GM12864 (cell line): ENCODE results near the gene FMNL3.
"Not testable (repeated sequence)": the region's sequence is repeated elsewhere in the genome, so short reads cannot be mapped to it uniquely, and the experiment has no call there.

Experiments
- DNase-seq: peaks from one replicate; pipeline ENCODE4 v3.0.0-alpha.2; 2011; ENCODE audit warnings: low read depth
- H3K4me3 ChIP-seq: 2 replicates; pipeline ENCODE4 v1.5.1; 2011; ENCODE audit warnings: mild to moderate bottlenecking, low read depth, low read length, control low read depth
- TF ChIP-seq, protein P1 (sequence below): IDR thresholded peaks from 2 replicates; pipeline ENCODE4 v1.5.1; 2011; ENCODE audit warnings: low read depth, mild to moderate bottlenecking, moderate library complexity, low read length, control low read depth, inconsistent platforms; ENCODE audit errors: missing control alignments

FMNL3 gene

GRCh38 chr12:49741882-49742620 is 34.8 kb upstream of the FMNL3 start:
- TF ChIP-seq, protein P1, sequence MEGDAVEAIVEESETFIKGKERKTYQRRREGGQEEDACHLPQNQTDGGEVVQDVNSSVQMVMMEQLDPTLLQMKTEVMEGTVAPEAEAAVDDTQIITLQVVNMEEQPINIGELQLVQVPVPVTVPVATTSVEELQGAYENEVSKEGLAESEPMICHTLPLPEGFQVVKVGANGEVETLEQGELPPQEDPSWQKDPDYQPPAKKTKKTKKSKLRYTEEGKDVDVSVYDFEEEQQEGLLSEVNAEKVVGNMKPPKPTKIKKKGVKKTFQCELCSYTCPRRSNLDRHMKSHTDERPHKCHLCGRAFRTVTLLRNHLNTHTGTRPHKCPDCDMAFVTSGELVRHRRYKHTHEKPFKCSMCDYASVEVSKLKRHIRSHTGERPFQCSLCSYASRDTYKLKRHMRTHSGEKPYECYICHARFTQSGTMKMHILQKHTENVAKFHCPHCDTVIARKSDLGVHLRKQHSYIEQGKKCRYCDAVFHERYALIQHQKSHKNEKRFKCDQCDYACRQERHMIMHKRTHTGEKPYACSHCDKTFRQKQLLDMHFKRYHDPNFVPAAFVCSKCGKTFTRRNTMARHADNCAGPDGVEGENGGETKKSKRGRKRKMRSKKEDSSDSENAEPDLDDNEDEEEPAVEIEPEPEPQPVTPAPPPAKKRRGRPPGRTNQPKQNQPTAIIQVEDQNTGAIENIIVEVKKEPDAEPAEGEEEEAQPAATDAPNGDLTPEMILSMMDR, result no peak
- H3K4me3 ChIP-seq, result peak overlapping the region; percentile 67
- DNase-seq, result peak; percentile 66

DNA sequence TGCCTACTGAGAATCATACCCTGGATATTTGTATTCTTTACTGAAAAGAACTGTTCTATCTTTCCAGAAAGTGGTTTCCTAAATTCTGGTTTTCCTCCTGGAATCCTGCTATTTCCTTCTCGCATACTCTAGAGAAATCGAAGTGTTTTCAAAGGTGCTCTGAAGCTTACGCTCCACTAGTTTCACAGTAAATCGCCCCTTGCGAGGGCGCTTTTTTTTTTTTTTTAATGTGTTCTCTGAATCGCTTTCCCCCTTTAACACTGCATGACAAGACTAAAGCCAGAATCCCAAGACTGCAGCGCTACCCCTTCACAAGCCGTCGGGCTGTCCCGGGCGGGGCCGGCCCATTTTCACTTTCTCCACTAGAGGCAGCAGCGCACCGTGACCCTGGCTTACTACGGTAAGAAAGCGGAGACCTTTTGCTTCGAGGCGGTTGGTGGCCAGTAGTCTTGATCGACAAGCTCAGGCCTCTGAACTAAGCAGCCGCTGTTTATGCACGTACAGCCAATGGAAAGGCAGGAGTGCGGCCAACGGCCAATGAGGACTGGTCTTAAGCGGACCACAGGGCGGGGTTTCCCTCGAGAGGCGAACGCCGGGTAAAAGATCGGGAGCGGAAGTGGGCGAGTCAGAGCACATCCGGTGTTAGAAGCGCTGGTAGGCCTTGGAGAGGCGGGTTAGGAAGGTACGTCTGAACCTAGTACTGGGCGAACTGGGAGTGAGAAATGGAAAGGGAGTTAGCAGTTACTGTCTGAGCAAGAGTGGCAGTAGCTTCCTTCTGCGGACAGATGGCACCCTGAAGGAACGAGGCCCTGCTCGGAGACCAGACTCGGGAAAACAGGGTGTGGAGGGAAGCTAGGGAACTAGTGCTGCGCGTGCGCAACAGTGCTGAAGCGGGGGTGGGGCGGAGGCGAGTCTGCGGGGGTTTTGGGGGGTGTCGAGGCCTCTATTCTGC is 34.0 kb upstream of the FMNL3 start, which contains the start of gene TMBIM6:
TMBIM6 (plus strand) TSS at position 628 of the 952 bp plus-strand sequence. CDS start 10,937 bp downstream, outside the sequence.
- DNase-seq, result peak; percentile 100
- TF ChIP-seq, protein P1, result peak; percentile 86
- peak within 1 kb of the TSS; percentile 67 for H3K4me3 ChIP-seq

DNA sequence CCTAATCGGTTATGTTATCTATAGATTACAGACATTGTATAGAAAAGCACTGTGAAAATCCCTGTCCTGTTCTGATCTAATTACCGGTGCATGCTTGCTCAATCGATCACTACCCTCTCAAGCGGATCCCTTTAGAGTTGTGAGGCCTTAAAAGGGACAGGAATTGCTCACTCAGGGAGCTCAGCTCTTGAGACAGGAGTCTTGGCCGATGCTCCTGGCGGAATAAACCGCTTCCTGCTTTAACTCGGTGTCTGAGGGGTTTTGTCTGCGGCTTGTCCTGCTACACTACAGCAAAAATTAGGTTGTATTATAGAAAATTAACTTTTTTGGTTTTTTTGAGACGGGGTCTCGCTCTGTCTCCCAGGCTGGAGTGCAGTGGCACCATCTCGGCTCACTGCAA is 33.1 kb upstream of the FMNL3 start:
- H3K4me3 ChIP-seq, DNase-seq: not testable (repeated sequence)

- DNase-seq, H3K4me3 ChIP-seq: not testable (repeated sequence)
Observed at GRCh38 chr12:49738721-49739120, 31.5 kb upstream of the FMNL3 start.

DNA sequence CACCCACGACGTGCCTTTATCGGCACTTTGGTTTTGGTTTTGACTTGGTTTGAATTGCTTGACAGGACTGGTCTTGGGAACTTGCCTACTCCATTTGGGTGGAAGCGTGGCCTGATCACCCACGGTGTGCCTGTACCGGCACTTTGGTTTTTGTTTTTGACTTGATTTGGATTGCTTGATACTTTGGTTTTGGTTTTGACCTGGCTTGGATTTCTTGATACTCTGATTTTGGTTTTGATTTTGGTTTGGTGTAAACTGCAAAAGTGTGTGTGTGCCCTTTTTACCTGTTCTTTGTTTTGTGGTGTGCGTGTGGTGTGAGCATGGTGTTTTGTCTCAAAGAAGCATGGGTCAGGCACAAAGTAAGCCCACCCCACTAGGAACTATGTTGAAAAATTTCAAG is 27.7 kb upstream of the FMNL3 start:
- not testable (repeated sequence) for H3K4me3 ChIP-seq, DNase-seq

DNA sequence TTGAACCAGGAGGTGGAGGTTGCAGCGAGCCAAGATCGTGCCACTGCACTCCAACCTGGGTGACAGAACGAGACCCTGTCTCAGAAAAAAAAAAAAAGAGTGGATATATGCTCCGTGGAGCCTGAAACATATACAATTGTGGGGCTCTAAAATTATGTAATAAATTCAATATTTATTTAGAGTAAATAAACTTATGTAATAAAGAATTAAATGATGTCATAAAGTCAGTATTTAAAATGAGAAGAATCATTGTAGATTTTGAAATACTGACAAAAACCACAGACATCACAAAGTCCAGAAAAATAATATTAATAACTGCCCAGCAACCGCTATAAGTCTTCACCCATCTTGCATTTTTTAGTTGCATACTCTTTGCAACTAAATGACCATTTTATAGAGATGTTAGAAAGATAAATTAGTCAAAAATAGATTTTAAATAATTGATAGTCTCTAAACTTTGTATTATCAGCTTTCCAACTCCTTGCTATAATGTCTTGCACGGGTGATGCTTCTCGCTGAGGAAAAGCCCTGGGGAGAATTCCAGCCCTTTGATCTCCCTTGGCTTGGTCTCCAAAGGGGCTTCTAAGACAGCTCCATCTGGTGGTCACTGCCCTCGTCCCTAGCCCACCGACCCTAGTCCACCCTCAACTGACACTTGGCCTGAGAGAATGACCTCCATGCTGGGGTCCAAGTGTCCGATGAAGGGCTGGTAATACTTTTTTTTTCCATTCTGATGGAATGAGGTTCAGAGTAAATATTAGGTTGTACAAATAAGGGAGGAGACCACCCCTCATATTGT is 26.2 kb upstream of the FMNL3 start:
- no peak overlapping the region for H3K4me3 ChIP-seq
- TF ChIP-seq, protein P1, result no peak
- DNase-seq, result no peak

DNA sequence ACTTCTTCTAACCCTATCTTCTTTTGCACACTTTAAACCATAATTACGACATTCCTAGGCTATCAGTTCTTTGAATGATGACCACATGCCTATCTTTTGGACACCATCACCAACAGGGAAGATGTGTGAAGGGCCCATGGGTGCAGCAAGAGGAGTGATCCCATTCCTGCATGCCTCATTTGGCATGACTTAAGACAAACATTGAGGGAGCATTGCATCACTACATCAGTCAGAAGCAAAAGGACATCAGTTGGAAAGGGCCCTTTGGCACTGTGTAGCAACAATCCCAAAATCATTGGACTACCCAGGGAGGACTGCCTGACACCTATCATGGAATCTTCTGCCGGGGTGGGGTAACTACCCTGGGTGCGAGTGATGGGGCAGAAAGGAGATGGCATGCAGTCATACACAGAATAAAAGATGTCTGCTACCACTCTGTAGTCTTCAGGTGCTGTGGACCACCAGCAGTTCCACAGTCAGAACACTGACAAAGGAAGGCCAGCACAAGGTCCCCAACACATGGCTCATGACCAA is 23.4 kb upstream of the FMNL3 start:
- TF ChIP-seq, protein P1, result no peak
- H3K4me3 ChIP-seq, result no peak overlapping the region
- no peak for DNase-seq

- no peak for DNase-seq
- TF ChIP-seq, protein P1, result no peak
- H3K4me3 ChIP-seq, result no peak overlapping the region
Observed at GRCh38 chr12:49730050-49730449, 22.8 kb upstream of the FMNL3 start.
